Left lobe of liver (tissue), 2 donors: ENCODE data around the gene UCK1. TPM values are rescaled to one million over a fixed set of nuclear protein-coding genes. Genes with fewer than 3 reads are reported as not detected.

ENCODE experiments used
- ATAC-seq: fragments of 200-7000 bp; cut with Tn5 transposase; one replicate; pipeline ENCODE4 v1.9.1; 2020; ENCODE audit warnings: mild to moderate bottlenecking, moderate library complexity
- DNase-seq: peaks from one replicate; pipeline ENCODE4 v3.0.0-alpha.2; 2020; ENCODE audit warnings: low spot score
- total RNA-seq: library from RNA; stranded (reverse); gene quantifications from one replicate; pipeline ENCODE4 v1.2.1, GENCODE V29; 2021
- donor health status: DM: no; HTN: no; CAD: no; lungs with moderate emphysema.
- donor health status: DM: no; HTN: yes; CAD: no.

UCK1 gene
- total RNA-seq, 1 donor from 2014 or later: 40.2 TPM

DNA sequence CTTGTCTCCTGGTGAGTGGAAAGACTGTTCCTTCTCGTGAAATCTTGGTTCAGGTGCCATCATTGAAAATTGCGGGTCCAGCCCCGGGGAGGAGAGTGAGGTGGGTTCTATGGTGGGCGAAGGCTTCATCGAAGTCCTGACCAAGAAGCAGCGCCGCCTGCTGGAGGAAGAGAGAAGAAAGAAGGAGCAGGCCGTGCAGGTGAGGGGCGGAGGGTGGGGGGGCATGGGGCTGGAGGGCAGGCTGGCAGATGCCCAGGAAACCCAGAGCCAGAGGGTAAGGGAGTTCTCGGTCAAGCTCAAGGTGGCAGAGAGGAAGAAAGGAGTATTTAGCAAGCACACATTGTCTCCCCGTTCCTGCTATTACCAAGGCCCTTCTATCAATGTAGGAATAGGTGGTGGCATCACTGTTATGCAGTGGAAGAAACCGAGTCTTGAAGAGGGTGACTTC lies 52.6 kb downstream of the UCK1 start:
- ATAC-seq (peak; percentile 29), DNase-seq (no peak)

- DNase-seq (no peak), ATAC-seq (no peak)
Measured at GRCh38 chr9:131477816-131478419, 53.1 kb downstream of the UCK1 start.

GRCh38 chr9:131477367-131477766 lies 53.7 kb downstream of the UCK1 start:
- no peak for DNase-seq
- no peak for ATAC-seq

- DNase-seq: no peak
- ATAC-seq: peak; percentile 37
Measured at GRCh38 chr9:131476777-131477345, 54.2 kb downstream of the UCK1 start.

DNA sequence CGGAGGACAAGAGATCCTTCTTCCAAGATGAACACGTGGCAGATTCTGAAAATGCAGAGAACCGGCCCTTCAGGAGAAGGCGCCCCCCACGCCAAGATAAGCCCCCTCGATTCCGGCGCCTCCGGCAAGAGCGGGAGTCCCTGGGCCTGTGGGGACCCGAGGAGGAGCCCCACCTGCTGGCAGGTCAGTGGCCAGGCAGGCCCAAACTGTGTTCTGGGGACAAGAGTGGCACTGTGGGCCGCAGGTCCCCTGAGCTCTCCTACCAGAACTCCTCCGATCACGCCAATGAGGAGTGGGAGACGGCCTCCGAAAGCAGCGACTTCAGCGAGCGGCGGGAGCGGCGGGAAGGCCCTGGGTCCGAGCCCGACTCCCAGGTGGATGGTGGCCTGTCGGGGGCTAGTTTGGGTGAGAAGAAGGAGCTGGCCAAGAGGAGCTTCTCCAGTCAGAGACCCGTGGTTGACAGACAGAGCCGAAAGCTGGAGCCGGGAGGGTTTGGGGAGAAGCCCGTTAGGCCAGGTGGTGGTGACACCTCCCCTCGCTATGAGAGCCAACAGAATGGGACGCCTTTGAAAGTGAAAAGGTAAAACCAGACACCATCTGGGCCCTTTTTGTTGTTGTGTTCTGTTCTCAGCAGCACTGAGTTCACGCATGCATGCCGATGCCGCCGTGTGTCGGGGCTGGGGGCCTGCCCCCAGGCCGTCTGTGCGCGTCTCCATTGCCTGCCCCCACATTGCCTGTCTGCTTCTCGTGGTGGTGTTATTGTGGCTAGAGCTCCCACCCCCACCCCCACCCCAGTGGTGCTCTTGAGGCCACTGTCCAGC lies 54.9 kb downstream of the UCK1 start:
- peak; percentile 47 for ATAC-seq
- no peak for DNase-seq

DNA sequence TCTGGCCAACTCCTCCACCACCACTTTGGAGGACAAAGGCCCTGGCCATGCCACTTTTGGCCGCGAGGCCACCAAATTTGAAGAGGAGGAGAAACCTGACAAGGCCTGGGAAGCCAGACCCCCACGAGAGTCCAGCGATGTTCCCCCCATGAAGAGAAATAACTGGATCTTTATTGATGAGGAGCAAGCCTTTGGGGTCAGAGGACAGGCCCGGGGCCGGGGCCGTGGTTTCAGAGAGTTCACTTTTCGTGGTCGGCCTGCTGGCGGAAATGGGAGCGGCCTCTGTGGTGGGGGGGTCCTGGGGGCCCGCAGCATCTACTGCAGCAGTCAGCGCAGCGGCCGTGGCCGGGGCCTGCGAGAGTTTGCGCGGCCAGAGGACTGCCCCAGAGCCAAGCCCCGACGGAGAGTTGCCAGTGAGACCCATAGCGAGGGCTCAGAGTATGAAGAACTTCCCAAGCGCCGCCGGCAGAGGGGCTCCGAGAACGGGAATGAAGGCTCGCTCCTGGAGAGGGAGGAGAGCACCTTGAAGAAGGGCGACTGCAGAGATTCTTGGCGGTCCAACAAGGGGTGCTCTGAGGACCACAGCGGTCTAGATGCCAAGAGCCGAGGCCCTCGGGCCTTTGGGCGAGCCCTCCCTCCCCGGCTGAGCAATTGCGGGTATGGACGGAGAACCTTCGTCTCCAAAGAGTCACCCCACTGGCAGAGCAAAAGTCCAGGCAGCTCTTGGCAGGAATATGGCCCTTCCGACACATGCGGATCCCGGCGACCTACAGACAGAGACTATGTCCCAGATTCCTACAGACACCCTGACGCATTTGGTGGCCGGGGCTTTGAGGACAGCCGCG lies 55.7 kb downstream of the UCK1 start:
- DNase-seq: no peak
- ATAC-seq: peak; percentile 17

- no peak for ATAC-seq
- no peak for DNase-seq
Measured at GRCh38 chr9:131474711-131475110, 56.4 kb downstream of the UCK1 start.

DNA sequence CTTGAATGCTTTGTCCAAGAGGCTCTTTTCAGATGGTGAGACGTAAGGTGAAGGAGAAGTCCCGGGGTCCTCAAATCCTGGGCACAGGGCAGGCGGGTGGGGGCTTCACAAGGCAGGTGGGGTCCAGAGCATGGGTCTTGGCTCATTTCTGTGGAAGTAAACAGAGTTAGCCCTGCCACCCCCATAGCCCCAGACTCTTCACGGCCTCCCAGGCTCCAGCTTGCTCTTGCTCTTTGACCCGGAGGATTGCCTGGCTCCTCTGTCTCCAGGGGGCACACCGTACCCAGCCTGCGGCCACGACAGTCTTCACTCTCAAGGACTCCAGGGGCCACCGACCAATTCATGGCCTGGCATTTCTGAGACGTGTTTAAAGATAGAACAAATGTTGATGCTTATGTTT lies 57.2 kb downstream of the UCK1 start:
- DNase-seq (no peak), ATAC-seq (no peak)

Other genes with a start within 250 kb of the UCK1 start
- gene PLPP7, start 241.5 kb downstream of the UCK1 start, total RNA-seq: 0.30 TPM
- 80.7 TPM for gene PRRC2B, start 137.2 kb downstream of the UCK1 start, total RNA-seq
- 14.4 TPM for gene POMT1, start 28.3 kb downstream of the UCK1 start, total RNA-seq
- gene PRRT1B, start 14.3 kb upstream of the UCK1 start, total RNA-seq: 8.5 TPM
- 36.9 TPM for gene RAPGEF1, start 208.8 kb upstream of the UCK1 start, total RNA-seq